Measurements from ENCODE around the gene RPL39L.

The RPL39L gene

DNA sequence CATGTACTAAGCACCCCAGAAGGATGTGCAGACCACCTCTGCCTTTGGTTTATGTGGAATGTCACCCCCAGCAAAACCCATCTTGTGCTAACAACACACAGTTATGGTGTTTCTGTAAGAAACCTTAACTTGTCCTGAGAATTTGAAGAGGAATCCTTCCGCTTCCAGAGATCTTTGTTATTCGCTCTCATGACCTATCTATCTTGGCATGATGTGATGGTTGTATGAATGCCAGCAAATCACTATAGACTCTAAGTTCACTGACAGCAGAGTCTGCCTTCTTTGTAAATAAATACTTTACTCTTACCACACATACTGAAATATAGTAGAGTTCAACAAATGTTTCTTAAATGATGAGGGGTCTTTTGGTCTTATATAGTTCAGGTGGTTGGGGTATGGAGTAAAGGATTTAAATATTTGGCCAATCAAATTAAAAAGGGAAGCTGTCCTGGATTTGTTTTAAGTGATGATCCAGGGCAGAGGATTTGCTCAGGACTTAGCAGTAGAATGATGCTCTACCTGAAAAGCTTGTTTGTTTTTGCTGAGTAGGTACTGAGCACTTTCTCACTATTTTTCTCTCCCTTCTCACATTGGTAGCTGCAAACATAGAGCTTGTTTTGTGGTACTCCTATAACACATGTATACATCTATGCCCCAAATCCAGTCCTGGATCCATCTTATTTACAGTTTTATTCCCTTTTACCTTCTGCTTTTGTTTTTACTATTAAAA, 30.1 kb upstream of the RPL39L start:
- H3K4me2 ChIP-seq (ENCODE audit: insufficient read depth, low read length): no peak overlapping the region
- H3K9ac ChIP-seq (ENCODE audit: low read depth, low read length): no peak overlapping the region
- no peaks in the 10 kb centered on the region for H4K20me1 ChIP-seq (ENCODE audit: insufficient read depth, low read length)
- H3K27ac ChIP-seq (ENCODE audit: low read length): no peak overlapping the region
- H2AFZ ChIP-seq (ENCODE audit: low read depth, low read length): no peak overlapping the region
- ATAC-seq (ENCODE audit: insufficient read depth, low read depth): no peak
- no peaks in the 10 kb centered on the region for H3K9me3 ChIP-seq (ENCODE audit: insufficient read depth, low read length, severe bottlenecking)
- no peak overlapping the region for H3K4me3 ChIP-seq (ENCODE audit: low read depth in 1 of 2, low read length in 2 of 2)
- H3K27me3 ChIP-seq (ENCODE audit: insufficient read depth, low read length, poor library complexity): peaks cover 10% of the 10 kb centered on the region
- DNase-seq: no peak
- no peaks in the 10 kb centered on the region for H3K36me3 ChIP-seq (ENCODE audit: insufficient read depth, low read length)
- no peaks in the 10 kb centered on the region for H3K79me2 ChIP-seq (ENCODE audit: insufficient read depth, low read length)
- TF ChIP-seq, protein P1, sequence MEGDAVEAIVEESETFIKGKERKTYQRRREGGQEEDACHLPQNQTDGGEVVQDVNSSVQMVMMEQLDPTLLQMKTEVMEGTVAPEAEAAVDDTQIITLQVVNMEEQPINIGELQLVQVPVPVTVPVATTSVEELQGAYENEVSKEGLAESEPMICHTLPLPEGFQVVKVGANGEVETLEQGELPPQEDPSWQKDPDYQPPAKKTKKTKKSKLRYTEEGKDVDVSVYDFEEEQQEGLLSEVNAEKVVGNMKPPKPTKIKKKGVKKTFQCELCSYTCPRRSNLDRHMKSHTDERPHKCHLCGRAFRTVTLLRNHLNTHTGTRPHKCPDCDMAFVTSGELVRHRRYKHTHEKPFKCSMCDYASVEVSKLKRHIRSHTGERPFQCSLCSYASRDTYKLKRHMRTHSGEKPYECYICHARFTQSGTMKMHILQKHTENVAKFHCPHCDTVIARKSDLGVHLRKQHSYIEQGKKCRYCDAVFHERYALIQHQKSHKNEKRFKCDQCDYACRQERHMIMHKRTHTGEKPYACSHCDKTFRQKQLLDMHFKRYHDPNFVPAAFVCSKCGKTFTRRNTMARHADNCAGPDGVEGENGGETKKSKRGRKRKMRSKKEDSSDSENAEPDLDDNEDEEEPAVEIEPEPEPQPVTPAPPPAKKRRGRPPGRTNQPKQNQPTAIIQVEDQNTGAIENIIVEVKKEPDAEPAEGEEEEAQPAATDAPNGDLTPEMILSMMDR (IDR thresholded peaks at IDR 0.05; ENCODE audit: borderline replicate concordance, extremely low read depth, low read length, poor library complexity, severe bottlenecking): no peak
- no peak for TF ChIP-seq EZH2 (IDR thresholded peaks at IDR 0.05; ENCODE audit: borderline replicate concordance, low read depth, low read length, severe bottlenecking)
- H3K4me1 ChIP-seq (ENCODE audit: insufficient read depth, low read length): no peaks in the 10 kb centered on the region

DNA sequence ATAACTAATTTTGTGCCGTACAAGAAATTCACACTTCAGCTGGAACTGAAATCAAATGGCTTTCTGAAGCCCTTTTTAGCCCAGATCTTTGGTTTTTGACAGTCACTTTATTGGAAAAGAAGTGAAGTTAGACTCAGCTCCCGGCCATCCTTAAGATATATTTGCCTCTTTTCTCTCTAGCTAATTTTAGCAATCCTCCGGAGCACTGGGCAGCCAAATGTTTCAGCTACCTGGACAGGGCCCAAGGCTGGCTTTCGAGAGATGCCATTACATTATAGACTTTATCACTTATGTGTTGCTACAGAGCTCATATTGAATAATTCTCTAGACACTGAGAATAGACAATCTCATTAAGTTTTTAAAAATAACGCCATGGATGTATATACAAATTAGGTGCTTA, 28.5 kb upstream of the RPL39L start:
- H3K27me3 ChIP-seq (ENCODE audit: insufficient read depth, low read length, poor library complexity): peaks cover 12% of the 10 kb centered on the region
- DNase-seq (no peak), ATAC-seq (ENCODE audit: insufficient read depth, low read depth) (no peak)
- H3K36me3 ChIP-seq (ENCODE audit: insufficient read depth, low read length): no peaks in the 10 kb centered on the region
- H3K9ac ChIP-seq (ENCODE audit: low read depth, low read length): no peak overlapping the region
- no peak overlapping the region for H3K4me2 ChIP-seq (ENCODE audit: insufficient read depth, low read length)
- no peak overlapping the region for H3K27ac ChIP-seq (ENCODE audit: low read length)
- no peak overlapping the region for H2AFZ ChIP-seq (ENCODE audit: low read depth, low read length)
- H4K20me1 ChIP-seq (ENCODE audit: insufficient read depth, low read length): no peaks in the 10 kb centered on the region
- H3K4me3 ChIP-seq (ENCODE audit: low read depth in 1 of 2, low read length in 2 of 2): no peak overlapping the region
- H3K4me1 ChIP-seq (ENCODE audit: insufficient read depth, low read length): no peaks in the 10 kb centered on the region
- no peaks in the 10 kb centered on the region for H3K9me3 ChIP-seq (ENCODE audit: insufficient read depth, low read length, severe bottlenecking)
- H3K79me2 ChIP-seq (ENCODE audit: insufficient read depth, low read length): no peaks in the 10 kb centered on the region
- TF ChIP-seq, protein P1 (IDR thresholded peaks at IDR 0.05; ENCODE audit: borderline replicate concordance, extremely low read depth, low read length, poor library complexity, severe bottlenecking): no peak
- no peak for TF ChIP-seq EZH2 (IDR thresholded peaks at IDR 0.05; ENCODE audit: borderline replicate concordance, low read depth, low read length, severe bottlenecking)

DNA sequence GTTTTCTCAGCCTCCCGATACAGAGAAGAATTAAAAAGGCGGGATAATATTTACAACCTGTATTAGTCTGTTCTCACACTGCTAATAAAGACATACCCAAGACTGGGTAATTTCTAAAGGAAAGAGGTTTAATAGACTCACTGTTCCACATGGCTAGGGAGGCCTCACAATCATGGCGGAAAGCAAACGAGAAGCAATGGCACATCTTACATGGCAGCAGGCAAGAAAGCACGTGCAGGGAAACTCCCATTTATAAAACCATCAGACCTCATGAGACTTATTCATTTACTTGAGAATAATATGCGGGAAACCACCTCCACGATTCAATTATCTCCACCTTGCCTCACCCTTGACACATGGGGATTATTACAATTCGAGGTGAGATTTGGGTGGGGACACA, 27.5 kb upstream of the RPL39L start:
- Histone ChIP-seq H3K9me3 (ENCODE audit: insufficient read depth, low read length, severe bottlenecking) (no peaks in the 10 kb centered on the region), H3K4me3 (ENCODE audit: low read depth in 1 of 2, low read length in 2 of 2) (no peak overlapping the region), H3K4me2 (ENCODE audit: insufficient read depth, low read length) (no peak overlapping the region), H3K9ac (ENCODE audit: low read depth, low read length) (no peak overlapping the region), H3K27ac (ENCODE audit: low read length) (no peak overlapping the region), H3K27me3 (ENCODE audit: insufficient read depth, low read length, poor library complexity) (peaks cover 15% of the 10 kb centered on the region), H3K79me2 (ENCODE audit: insufficient read depth, low read length) (no peaks in the 10 kb centered on the region), H2AFZ (ENCODE audit: low read depth, low read length) (no peak overlapping the region), H3K4me1 (ENCODE audit: insufficient read depth, low read length) (no peaks in the 10 kb centered on the region), H4K20me1 (ENCODE audit: insufficient read depth, low read length) (no peaks in the 10 kb centered on the region), H3K36me3 (ENCODE audit: insufficient read depth, low read length) (no peaks in the 10 kb centered on the region)
- ATAC-seq (ENCODE audit: insufficient read depth, low read depth) (no peak), DNase-seq (no peak)
- TF ChIP-seq EZH2 (IDR thresholded peaks at IDR 0.05; ENCODE audit: borderline replicate concordance, low read depth, low read length, severe bottlenecking): no peak
- TF ChIP-seq, protein P1 (IDR thresholded peaks at IDR 0.05; ENCODE audit: borderline replicate concordance, extremely low read depth, low read length, poor library complexity, severe bottlenecking): no peak
